HG03097 (cell line): Measurements from ENCODE around the gene PTGDS.

Experiments
- ATAC-seq: cut with Tn5 transposase; IDR thresholded peaks from one replicate; pipeline ENCODE4 v1.9.1; 2021; ENCODE audit not compliant: unreplicated experiment, low FRiP score

PTGDS gene

GRCh38 chr9:137020771-137021567, 43.7 kb downstream of the PTGDS start:
- no peak for ATAC-seq

GRCh38 chr9:137021568-137021978, 44.3 kb downstream of the PTGDS start:
- ATAC-seq, result no peak

GRCh38 chr9:137021979-137022661, 44.8 kb downstream of the PTGDS start:
- no peak for ATAC-seq

- ATAC-seq, result no peak
These were observed 45.3 kb downstream of the PTGDS start for GRCh38 chr9:137022662-137023008.

- no peak for ATAC-seq
These were observed 45.9 kb downstream of the PTGDS start for GRCh38 chr9:137023157-137023556.

GRCh38 chr9:137023583-137023991, 46.3 kb downstream of the PTGDS start:
- ATAC-seq, result no peak

- ATAC-seq, result no peak
These were observed 48.2 kb downstream of the PTGDS start for GRCh38 chr9:137025517-137025966.

GRCh38 chr9:137026384-137026783, 49.1 kb downstream of the PTGDS start:
- ATAC-seq, result no peak

GRCh38 chr9:137026828-137027227, 49.5 kb downstream of the PTGDS start:
- ATAC-seq, result no peak

GRCh38 chr9:137027369-137028262, 50.3 kb downstream of the PTGDS start, which contains the start of gene ABCA2:
Gene ABCA2, minus strand, starts transcription at chr9:137028237. Its CDS starts 97 bp downstream, at chr9:137028140.
- ATAC-seq, result no peak

- no peak for ATAC-seq
These were observed 51.2 kb downstream of the PTGDS start for GRCh38 chr9:137028263-137029057.

- ATAC-seq, result no peak
These were observed 52.0 kb downstream of the PTGDS start for GRCh38 chr9:137029058-137029936.

- no peak for ATAC-seq
These were observed 52.7 kb downstream of the PTGDS start for GRCh38 chr9:137030006-137030405.

- ATAC-seq, result no peak
These were observed 53.5 kb downstream of the PTGDS start for GRCh38 chr9:137030538-137031527.
